Stimulated activated CD4-positive, alpha-beta T cell treated with anti-CD3 and anti-CD28 coated beads, Interleukin-4, amount 100 ng/mL, for 1 hour (primary cell): Measurements from ENCODE around the gene ZNF536.
"Not testable (repeated sequence)": the region's sequence is repeated elsewhere in the genome, so short reads cannot be mapped to it uniquely, and the experiment has no call there.

Experiments
- DNase-seq: peaks from one replicate; pipeline ENCODE4 v3.0.0-alpha.2; 2020

ZNF536 gene

GRCh38 chr19:30497034-30497433, 124.8 kb downstream of the ZNF536 start:
- no peak for DNase-seq

DNA sequence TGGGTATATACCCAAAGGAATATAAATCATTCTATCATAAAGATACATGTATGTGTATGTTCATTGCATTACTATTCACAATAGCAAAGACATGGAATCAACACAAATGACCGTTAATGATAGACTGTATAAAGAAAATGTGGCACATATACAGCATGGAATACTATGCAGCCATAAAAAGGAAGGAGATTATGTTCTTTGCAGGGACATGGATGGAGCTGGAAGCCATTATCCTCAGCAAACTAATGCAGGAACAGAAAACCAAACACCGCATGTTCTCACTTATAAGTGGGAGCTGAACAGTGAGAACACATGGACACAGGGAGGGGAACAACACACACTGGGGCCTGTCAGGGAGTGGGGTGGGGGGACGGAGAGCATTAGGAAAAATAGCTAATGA, 125.9 kb downstream of the ZNF536 start:
- not testable (repeated sequence) for DNase-seq

GRCh38 chr19:30498707-30499106, 126.5 kb downstream of the ZNF536 start:
- DNase-seq = no peak

GRCh38 chr19:30504272-30504671, 132.1 kb downstream of the ZNF536 start:
- no peak for DNase-seq

DNA sequence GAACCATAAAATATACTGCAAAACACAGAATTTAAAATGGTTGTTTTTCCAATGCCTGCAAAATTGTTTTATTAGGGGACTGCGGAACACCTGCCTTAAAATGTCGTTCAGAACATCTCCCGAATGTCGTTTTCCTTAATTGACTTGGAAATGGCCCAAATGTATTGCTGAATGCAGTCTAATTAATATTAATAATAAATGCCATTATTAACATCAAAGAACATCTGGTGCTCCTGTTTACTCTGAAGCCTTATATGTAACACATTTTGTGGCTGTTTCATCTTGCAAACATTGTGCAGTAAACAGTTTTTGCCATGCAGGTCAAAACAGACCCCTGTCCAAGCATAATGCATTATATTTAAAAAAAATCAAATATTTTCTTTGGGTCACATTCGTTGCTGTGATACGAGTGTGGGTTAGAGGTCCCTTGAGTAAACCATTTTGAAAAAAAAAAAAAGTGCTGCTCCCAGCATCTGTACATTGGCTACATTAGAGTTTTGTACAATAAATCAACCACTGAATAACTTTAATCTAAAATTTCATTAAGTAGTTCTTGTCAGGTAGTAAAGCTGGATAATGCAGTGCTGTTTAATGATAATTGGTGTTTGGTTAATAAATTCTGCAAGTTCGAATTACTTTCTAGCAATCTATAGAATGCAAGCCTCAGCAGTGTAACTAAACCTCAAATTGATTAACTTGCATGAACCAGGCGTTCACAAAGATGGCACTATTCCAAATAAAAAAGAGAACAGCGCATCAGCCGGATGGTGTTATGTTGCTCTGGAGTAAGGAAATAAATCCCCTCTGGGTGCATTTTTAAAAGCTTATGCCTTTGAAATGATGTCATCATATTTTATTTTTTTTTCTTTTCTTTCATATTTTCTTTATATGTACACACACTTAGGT, 140.2 kb downstream of the ZNF536 start:
- no peak for DNase-seq

GRCh38 chr19:30513082-30513411, 140.9 kb downstream of the ZNF536 start:
- no peak for DNase-seq

DNA sequence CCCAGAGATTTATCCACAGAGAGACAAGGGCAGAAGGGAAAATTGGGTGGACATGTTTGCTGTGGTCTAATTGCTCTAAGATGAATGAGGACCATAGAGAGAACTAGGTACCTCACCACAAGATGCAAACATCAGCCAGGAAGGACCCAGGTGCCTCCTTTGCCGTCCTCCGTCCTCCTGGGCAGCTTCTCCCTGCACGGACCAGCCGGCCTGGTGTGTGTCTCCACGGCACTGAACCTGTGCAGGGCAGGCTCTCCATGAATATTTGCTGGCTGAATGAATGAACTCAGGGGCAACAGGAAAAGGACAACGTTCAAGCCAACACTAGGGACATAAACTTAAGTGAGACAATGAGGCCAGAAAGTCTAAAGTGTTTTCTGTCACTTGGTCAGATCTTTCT, 143.9 kb downstream of the ZNF536 start:
- DNase-seq = no peak

DNA sequence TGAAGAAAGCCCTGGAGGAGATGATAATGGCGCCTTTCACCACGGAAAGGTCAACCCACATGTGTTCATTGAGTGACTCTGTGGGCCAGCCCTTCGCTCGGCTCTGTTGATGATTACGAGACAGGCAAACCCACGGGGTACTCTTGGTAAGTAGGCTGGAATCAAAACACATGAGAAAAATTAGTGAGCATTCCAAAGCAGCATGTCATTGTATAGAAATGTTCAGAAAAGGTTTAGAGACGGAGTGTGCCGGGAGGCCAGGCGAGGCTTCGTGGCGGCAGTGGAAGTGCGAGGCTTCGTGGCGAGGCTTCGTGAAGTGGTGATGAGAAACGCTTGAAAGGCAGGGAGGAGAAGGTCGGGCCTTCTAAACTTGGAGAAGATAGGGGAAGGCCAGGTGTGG, 144.3 kb downstream of the ZNF536 start:
- DNase-seq = no peak

GRCh38 chr19:30518965-30519606, 146.9 kb downstream of the ZNF536 start:
- no peak for DNase-seq

GRCh38 chr19:30519607-30520205, 147.5 kb downstream of the ZNF536 start:
- no peak for DNase-seq

GRCh38 chr19:30520735-30521479, 148.7 kb downstream of the ZNF536 start:
- no peak for DNase-seq

DNA sequence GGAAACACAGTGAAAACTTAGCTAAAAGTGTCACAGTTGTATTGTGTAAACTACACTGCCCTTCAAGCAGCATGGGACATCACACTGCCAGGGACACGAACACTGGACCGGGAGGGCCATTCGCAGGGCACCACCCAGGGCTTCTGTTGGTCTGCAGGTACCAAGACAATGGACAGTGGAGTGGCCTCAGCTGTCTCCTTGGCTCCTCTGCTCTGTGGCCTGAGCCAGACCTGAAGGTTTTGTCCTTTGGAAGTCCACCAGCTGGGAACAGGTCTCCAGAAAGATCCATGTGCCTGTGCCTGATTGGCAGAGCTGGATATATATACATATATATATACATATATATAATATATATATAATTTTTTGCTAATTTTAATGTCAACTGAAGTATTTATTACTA, 149.8 kb downstream of the ZNF536 start:
- no peak for DNase-seq

DNA sequence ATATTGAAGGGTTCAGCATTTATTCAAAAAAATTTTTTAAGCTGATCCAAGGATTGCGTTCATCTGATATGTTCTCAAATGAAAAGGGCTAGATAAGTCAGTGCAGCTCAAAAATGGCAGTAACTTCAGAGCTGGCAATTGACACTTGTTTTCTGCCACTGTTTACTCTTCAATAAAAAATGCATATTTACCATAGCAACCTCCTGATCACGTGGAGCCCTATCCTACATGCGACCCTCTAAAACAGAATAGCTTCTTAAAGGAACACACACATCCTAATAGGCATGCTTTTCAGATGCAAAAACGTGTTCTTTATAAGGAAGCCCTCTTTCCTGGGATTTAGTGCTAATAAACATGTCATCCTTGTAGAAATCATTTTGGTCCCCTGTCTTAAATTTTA, 150.2 kb downstream of the ZNF536 start:
- DNase-seq = no peak

- DNase-seq = no peak
These were observed 151.6 kb downstream of the ZNF536 start for GRCh38 chr19:30523791-30524190.

GRCh38 chr19:30525383-30525782, 153.2 kb downstream of the ZNF536 start:
- no peak for DNase-seq

DNA sequence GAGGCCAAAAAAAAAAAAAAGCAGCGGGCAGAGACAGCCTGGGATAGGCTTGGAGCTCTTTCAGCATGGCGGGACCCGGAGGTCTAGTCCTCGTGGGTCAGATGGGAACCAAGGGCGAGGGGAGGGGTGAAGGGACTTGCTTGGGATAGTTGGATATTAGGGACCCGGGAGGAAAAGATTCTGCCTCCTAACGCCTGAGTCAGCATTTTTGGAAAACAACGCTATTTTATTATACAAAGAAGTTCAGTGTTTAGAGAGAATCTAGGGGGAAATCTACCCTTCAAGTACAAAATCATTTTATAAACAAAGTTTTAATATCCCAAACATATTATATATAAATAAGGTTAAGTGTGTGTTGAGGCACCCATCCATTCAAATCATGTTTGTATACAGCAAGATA, 156.7 kb downstream of the ZNF536 start:
- no peak for DNase-seq

DNA sequence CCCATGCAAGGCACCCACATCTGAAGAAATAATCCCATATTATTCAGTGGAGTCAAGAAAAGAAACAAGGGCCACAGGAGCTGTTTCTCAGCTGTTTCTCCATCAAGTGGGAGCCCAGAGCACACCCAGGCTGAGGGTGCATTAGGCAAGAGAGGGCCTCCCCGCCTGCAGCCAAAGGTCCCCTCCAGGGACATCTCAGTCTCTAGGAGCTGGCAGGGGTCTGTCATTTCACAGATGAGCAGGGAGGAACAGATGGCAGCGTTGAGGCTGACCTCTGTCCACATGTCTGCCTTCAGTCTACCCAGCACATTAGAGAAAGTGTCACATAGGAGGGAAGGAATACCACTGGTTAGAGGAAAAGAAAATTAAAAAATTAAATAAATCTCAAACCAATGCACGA, 157.7 kb downstream of the ZNF536 start:
- no peak for DNase-seq

GRCh38 chr19:30530751-30531150, 158.6 kb downstream of the ZNF536 start:
- DNase-seq = no peak

DNA sequence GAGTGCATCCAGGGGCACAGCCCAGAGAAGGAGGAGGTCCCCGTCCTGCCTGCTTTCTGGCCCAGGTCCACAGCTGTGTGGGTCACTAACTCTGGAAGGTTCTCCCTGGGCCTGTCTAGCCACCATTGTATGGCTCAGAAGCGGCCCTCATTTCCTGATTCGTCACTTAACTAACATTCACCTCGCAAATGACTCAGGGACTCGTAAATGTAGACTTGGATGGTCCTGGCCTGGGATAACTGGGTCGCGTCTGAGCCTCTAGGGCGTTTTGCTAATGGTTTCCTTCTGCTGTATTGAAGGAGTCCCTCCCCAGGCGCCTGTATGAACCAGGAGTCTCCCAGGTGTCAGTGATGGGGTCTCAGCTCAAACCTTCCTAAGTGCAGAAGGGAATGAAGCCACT, 162.8 kb downstream of the ZNF536 start:
- no peak for DNase-seq

DNA sequence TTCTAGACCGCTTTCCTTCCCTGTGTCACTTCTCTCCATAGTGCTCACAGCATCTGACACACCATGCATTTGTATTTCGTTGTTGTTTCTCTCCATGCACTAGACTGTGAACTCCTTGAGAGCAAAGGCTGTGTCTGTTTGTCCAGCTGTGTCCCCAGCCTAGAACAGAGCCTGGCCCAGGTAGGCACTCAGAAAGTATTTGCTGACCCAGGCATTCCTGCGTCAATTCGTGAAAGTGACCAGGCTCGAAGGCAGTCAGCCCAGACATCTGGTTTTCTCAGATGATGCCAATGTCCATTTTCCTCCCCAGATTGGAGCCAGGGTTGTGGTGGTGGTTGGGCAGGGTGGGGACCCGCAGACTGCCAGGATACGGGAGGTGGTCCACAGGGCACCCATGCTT, 164.8 kb downstream of the ZNF536 start:
- DNase-seq = no peak

GRCh38 chr19:30539315-30539714, 167.1 kb downstream of the ZNF536 start:
- no peak for DNase-seq

DNA sequence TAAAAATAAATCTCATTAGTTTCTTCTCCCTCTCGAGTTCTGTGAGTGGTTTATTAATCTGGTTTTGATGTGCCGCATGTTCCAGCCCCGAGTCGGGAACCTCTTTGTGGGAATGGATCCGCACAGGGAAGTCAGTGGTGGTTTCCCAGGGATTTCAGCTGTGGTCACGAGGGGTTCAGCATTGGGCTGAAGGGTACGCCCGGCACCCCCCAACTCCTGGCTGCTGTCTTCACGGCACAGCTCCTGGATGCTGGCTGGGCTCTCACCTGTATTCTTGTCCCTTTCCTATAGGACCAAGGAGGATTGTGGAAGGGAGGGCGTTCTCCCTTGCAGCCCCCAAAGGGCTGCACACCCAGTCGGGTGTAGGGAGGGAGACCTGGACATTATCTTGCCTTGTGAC, 167.8 kb downstream of the ZNF536 start:
- DNase-seq = no peak

GRCh38 chr19:30540761-30541160, 168.6 kb downstream of the ZNF536 start:
- DNase-seq = no peak

DNA sequence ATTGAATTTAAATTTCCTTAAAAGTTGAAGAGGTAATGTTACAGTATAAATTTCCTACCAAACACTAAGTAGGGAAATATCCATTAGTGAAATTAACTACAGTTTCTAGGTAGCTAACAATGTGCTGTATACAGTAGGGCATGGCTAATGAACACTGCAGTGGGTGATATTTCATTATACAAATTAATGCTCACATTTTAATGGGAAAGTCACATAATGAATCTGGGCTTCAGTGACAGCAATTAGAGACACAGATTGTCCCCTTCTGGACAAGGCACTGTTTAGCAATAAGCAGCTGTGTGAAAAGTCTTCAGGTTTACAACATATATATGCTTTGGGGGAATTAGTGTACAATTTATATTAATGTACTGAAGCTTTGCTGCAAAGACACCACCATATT, 169.4 kb downstream of the ZNF536 start:
- no peak for DNase-seq
